Lower leg skin (tissue), 3 donors: ENCODE results near the gene CCDC88C.

Source experiments
- CTCF ChIP-seq, 3 donors: fragments of 450-650 bp; IDR thresholded peaks; one replicate each; pipeline ENCODE4 v1.5.1; 2016; ENCODE audit warnings: antibody characterized with exemption in 3 of 3, mild to moderate bottlenecking in 3 of 3, moderate library complexity in 2 of 3
- POLR2A ChIP-seq, 2 donors: fragments of 450-650 bp; IDR thresholded peaks; one replicate each; pipeline ENCODE4 v1.6.1; 2016 to 2017; ENCODE audit warnings: antibody characterized with exemption in 2 of 2, mild to moderate bottlenecking in 1 of 2, moderate library complexity in 1 of 2

GRCh38 chr14:91402771-91403600, 14.6 kb downstream of the CCDC88C start:
- no peak for TF ChIP-seq CTCF (IDR thresholded peaks at IDR 0.05)
- no peak for TF ChIP-seq POLR2A (IDR thresholded peaks at IDR 0.05)
